Natural killer cell (primary cell): ENCODE data around the gene MT4. TPM values are rescaled to one million over a fixed set of nuclear protein-coding genes. Genes with fewer than 3 reads are reported as not detected.
A peak's percentile ranks its signal among the peaks of the same experiment; 100 is the strongest.

ENCODE experiments used
- ATAC-seq, 3 donors: fragments of 150-1000 bp in 2 of 3; fragments of 200-7000 bp in 1 of 3; cut with Tn5 transposase; 1 replicate in 1 of 3; 2 replicates in 2 of 3; pipeline ENCODE4 v1.10.0; 2021; ENCODE audit warnings: mild to moderate bottlenecking in 2 of 3, moderate library complexity in 2 of 3
- DNase-seq, 2 donors: peaks; one replicate each; pipeline versions ENCODE4 v3.0.0 to v3.0.0-alpha.2; 2013 to 2021; ENCODE audit warnings: mixed read lengths in 1 of 2
- H3K27ac ChIP-seq: one replicate; pipeline ENCODE4 v1.5.1; 2013; ENCODE audit warnings: mild to moderate bottlenecking, low read length
- H3K27me3 ChIP-seq: one replicate; pipeline ENCODE4 v1.6.1; 2013; ENCODE audit warnings: low read length; ENCODE audit not compliant: control insufficient read depth, insufficient read depth
- H3K36me3 ChIP-seq: one replicate; pipeline ENCODE4 v1.6.1; 2013; ENCODE audit warnings: low read length; ENCODE audit not compliant: control insufficient read depth, insufficient read depth
- H3K4me1 ChIP-seq: one replicate; pipeline ENCODE4 v1.6.1; 2013; ENCODE audit warnings: low read length; ENCODE audit not compliant: control insufficient read depth, insufficient read depth
- H3K4me3 ChIP-seq: one replicate; pipeline ENCODE4 v1.5.1; 2013; ENCODE audit warnings: low read length
- H3K9me3 ChIP-seq: one replicate; pipeline ENCODE4 v1.6.1; 2013; ENCODE audit warnings: low read length; ENCODE audit not compliant: control insufficient read depth, insufficient read depth
- H3K27ac Mint-ChIP-seq, 2 donors: one replicate each; pipeline ENCODE4 v1.8.0; 2022; ENCODE audit warnings: mild to moderate bottlenecking in 2 of 2, mixed read lengths in 2 of 2, moderate library complexity in 1 of 2
- H3K27me3 Mint-ChIP-seq, 2 donors: one replicate each; pipeline ENCODE4 v1.8.0; 2022; ENCODE audit warnings: low read depth in 2 of 2, mixed read lengths in 2 of 2
- H3K36me3 Mint-ChIP-seq: one replicate; pipeline ENCODE4 v1.8.0; 2022; ENCODE audit warnings: mixed read lengths
- H3K4me1 Mint-ChIP-seq, 2 donors: one replicate each; pipeline ENCODE4 v1.8.0; 2022; ENCODE audit warnings: mixed read lengths in 2 of 2
- H3K4me3 Mint-ChIP-seq: one replicate; pipeline ENCODE4 v1.8.0; 2022; ENCODE audit warnings: mild to moderate bottlenecking, moderate library complexity, mixed read lengths
- H3K9me3 Mint-ChIP-seq, 2 donors: one replicate each; pipeline ENCODE4 v1.8.0; 2022; ENCODE audit warnings: mixed read lengths in 2 of 2
- WGBS: methylation state at CpG from one replicate; pipeline ENCODE4 v1.1.7; 2013; ENCODE audit warnings: missing lambda C conversion rate; ENCODE audit not compliant: insufficient coverage; 5-methylcytosine and 5-hydroxymethylcytosine counted together
- intact Hi-C: fragments of 100-400 bp; cut with micrococcal nuclease; formaldehyde crosslinking; loops from one replicate; pipeline ENCODE4 v1.14.2; 2022
- total RNA-seq, 4 donors: library from RNA; stranded (reverse); fragments of 120-200 nt in 1 of 4; gene quantifications; one replicate each; pipeline versions ENCODE4 v1.2.3 to v1.2.4, GENCODE V29; 2013 to 2022
- TF ChIP-seq, protein P1 (sequence below): fragments of 200-600 bp; IDR thresholded peaks from one replicate; pipeline ENCODE4 v1.8.0; 2022; ENCODE audit warnings: antibody characterized with exemption

Gene MT4
- total RNA-seq, 3 donors from 2014 or later (not counting 1 experiment from before 2014, with no cell fraction given): not detected

GRCh38 chr16:56606071-56606475 lies 41.2 kb downstream of the MT4 start:
- Mint-ChIP-seq H3K4me1 (peaks cover 45 to 47% of the 10 kb centered on the region in 2 donors), H3K9me3 (no peaks in the 10 kb centered on the region), H3K4me3 (no peak overlapping the region), H3K27me3 (peaks cover 3 to 8% of the 10 kb centered on the region in 2 donors), H3K36me3 (no peaks in the 10 kb centered on the region), H3K27ac (peak overlapping the region; percentile 89 to 96)
- Histone ChIP-seq H3K9me3 (no peaks in the 10 kb centered on the region), H3K36me3 (no peaks in the 10 kb centered on the region), H3K4me3 (no peak overlapping the region), H3K27me3 (no peaks in the 10 kb centered on the region), H3K4me1 (peaks cover 43% of the 10 kb centered on the region), H3K27ac (peak overlapping the region; percentile 65)
- ATAC-seq (no peak), DNase-seq (no peak)
- 94% methylated on average over 3 of the region's 3 CpGs for WGBS
- TF ChIP-seq, protein P1, sequence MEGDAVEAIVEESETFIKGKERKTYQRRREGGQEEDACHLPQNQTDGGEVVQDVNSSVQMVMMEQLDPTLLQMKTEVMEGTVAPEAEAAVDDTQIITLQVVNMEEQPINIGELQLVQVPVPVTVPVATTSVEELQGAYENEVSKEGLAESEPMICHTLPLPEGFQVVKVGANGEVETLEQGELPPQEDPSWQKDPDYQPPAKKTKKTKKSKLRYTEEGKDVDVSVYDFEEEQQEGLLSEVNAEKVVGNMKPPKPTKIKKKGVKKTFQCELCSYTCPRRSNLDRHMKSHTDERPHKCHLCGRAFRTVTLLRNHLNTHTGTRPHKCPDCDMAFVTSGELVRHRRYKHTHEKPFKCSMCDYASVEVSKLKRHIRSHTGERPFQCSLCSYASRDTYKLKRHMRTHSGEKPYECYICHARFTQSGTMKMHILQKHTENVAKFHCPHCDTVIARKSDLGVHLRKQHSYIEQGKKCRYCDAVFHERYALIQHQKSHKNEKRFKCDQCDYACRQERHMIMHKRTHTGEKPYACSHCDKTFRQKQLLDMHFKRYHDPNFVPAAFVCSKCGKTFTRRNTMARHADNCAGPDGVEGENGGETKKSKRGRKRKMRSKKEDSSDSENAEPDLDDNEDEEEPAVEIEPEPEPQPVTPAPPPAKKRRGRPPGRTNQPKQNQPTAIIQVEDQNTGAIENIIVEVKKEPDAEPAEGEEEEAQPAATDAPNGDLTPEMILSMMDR: no peak
- intact Hi-C loops: no loop called here

DNA sequence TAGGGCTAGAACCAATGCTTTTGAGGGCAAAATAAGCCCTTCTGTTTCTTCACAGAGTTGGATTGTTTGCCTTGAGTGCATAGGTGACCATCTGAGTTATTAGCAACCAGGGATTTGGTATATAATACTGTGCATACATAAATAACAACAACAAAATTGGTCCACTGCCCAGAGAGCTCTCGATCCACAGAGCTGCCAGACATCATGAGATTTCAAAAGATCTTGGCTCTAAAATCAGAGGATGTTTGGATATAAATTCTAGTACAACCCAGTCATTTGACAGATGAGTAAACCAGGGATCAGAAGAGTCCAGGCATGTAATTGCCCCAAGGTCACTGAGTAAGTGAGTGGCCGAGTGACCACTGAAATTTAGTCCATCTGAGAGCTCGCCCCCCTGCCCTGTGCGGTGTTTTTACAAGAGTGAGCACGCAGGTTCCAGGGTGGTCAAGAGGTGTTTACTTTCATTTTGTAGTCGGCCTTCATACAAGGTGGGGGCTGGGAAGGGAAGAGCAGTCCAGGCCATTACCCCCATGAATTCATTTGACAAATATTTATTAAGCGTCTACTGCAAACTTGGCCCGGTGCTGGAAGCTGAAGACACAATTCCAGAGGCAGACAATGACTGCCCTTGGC lies 41.7 kb downstream of the MT4 start:
- H3K27me3 Mint-ChIP-seq: peaks cover 0 to 3% of the 10 kb centered on the region in 2 donors
- ATAC-seq (no peak), DNase-seq (no peak)
- H3K9me3 Mint-ChIP-seq: no peaks in the 10 kb centered on the region
- no peak overlapping the region for H3K4me3 ChIP-seq
- TF ChIP-seq, protein P1: no peak
- H3K9me3 ChIP-seq: no peaks in the 10 kb centered on the region
- peak overlapping the region; percentile 59 for H3K4me3 Mint-ChIP-seq
- peaks cover 47% of the 10 kb centered on the region for H3K4me1 ChIP-seq
- H3K36me3 ChIP-seq: no peaks in the 10 kb centered on the region
- H3K27ac ChIP-seq: peak overlapping the region; percentile 65
- WGBS: 74% methylated on average over 5 of the region's 8 CpGs
- H3K36me3 Mint-ChIP-seq: no peaks in the 10 kb centered on the region
- peaks cover 50 to 51% of the 10 kb centered on the region in 2 donors for H3K4me1 Mint-ChIP-seq
- no peaks in the 10 kb centered on the region for H3K27me3 ChIP-seq
- intact Hi-C loops: no loop called here
- H3K27ac Mint-ChIP-seq: peak overlapping the region; percentile 89 to 96

DNA sequence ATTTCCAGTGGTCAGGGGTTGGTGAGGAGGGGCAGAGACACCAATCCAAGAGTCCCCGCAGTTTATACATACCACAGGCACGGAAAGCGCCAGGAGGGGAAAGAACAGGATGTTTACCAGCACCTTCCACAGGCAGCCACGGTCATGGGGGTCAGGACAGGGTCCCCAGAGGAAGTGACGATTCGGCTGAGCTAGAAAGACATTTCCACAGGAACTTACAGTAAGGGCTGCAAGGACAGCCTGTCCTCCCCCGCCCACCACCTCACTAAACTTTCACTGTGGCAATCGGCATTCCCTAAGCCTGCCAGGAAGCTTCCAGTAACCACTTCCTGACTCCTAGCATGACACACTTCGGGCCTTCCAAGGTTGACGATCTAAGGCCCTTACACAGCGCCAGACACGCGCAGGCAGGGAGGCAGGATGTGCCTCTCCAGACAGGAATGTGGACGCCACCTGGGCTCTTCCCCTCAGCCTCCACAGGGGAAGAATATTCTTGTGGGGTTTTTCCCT lies 42.3 kb downstream of the MT4 start:
- TF ChIP-seq, protein P1: no peak
- H3K9me3 ChIP-seq: no peaks in the 10 kb centered on the region
- no peaks in the 10 kb centered on the region for H3K9me3 Mint-ChIP-seq
- ATAC-seq (peak in 1 of 3 donors; percentile 5), DNase-seq (peak; percentile 24 to 49)
- H3K36me3 ChIP-seq: no peaks in the 10 kb centered on the region
- H3K4me1 ChIP-seq: peaks cover 47% of the 10 kb centered on the region
- no peak overlapping the region for H3K4me3 ChIP-seq
- peaks cover 50 to 51% of the 10 kb centered on the region in 2 donors for H3K4me1 Mint-ChIP-seq
- peak overlapping the region; percentile 65 for H3K27ac ChIP-seq
- no peaks in the 10 kb centered on the region for H3K27me3 ChIP-seq
- peaks cover 0 to 2% of the 10 kb centered on the region in 2 donors for H3K27me3 Mint-ChIP-seq
- H3K4me3 Mint-ChIP-seq: peak overlapping the region; percentile 59
- intact Hi-C loops: no loop called here
- WGBS: 66% methylated on average over 13 of the region's 14 CpGs
- no peaks in the 10 kb centered on the region for H3K36me3 Mint-ChIP-seq
- peak overlapping the region; percentile 89 to 96 for H3K27ac Mint-ChIP-seq
